HL-60/S4 treated with retinoic acid at 250 ng/mL for 4 days and 3 days (cell line): ENCODE data around the gene WDR31.
"Not testable (repeated sequence)": the region's sequence is repeated elsewhere in the genome, so short reads cannot be mapped to it uniquely, and the experiment has no call there.

Experiments used
- in situ Hi-C: fragments of 300-500 bp; cut with MboI; formaldehyde crosslinking; loops from 2 replicates; pipeline ENCODE4 v1.7.0; 2022; ENCODE audit warnings: low sequenced_read_pairs

WDR31 gene

GRCh38 chr9:113340011-113340699 is at the start of gene WDR31:
WDR31 (minus strand) TSS chr9:113340275; CDS start chr9:113332022, 8,253 bp downstream.
- in situ Hi-C loops: no loop called here

DNA sequence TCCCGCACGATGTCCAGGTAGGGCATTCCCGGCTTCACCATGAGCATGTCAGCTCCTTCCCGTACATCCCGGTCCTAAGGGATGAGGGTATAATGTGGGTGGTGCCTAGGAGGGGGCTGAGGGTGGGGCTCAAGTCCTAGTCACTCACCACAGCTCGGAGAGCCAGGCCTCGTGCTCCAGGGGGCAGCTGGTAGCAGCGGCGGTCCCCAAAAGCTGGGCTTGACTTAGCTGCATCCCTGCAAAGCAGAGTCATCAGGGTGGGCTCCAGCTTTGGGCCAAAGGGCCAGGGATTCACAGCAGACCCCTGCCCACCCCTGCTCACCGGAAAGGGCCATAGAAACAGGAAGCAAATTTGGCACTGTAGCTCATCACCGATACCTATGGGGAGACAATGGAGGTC is 49.4 kb upstream of the WDR31 start:
- in situ Hi-C loops: no loop called here

DNA sequence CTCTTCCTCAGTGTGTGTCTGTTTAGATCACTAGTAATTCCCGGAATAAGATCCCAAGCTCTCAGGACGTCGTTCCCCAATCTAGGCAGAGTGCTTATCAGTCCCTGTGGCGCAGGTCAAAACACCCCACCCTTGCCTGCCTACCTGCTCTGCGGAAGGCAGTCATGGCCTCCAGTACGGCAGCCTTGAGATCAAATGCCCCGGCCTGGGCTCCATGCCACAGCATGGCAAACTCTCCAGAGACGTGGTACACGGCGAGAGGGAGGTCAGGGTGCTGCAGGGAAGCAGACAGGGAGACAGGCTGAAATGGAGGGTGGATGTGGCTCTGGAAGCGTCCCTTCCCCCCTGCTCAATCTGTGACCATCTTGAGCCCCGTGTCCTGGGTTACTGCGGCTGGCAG is 48.8 kb upstream of the WDR31 start:
- in situ Hi-C loops: no loop called here

DNA sequence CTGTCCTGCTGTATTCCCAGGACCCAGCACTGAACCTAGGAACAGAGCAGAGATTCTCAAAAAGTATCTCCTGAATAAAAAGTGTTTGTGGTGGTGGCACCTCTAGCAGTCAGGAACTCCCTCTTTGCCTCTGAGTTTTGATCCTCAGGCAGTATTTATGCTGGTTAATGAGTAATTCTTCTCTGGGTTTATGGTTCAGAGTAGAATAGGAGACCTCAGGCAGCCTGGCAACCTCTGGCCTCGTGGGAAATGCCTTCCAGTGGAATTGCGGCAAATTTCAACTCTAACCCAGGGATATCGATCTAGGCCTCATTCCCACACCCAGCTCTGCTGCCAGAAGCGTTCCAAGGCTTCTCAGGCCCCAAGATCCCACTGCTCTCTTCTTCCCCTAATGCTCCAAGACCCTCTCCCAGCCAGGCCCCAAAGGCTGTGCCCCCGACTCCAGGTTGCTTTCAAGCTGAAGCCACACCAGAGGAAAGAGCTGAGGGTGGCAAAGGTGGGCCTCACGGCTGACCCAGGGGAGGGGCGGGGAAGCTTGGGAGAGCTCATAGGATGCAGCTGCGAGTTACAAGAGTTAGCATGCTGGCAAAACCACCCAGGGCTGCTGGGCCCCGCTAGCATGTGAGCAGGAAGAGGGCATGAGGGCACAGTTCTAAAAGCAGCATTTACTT is 47.6 kb upstream of the WDR31 start:
- in situ Hi-C loops: no loop called here

- in situ Hi-C loops: no loop called here
Observed at GRCh38 chr9:113386571-113387393, 46.7 kb upstream of the WDR31 start.

DNA sequence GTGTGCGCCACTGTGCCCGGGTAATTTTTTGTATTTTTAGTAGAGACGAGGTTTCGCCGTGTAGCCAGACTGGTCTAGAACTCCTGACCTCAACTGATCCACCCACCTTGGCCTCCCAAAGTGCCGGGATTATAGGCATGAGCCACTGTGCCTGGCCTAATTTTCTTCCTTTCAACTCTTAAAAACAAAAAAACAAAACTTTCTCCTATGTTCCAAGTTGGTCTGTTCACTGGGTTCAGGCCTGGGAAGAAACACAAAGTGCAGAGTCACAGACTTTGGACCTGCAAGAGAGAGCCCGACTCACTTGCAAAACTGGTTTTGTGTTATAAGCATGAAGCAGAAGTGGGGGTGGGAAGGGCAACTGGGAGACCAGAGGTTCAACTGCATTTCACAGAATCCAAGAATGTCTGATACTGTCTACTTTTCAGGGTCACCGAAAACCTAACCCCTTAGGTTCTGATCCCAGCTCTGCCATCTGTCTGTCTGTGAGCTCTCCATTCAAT is 41.9 kb upstream of the WDR31 start:
- in situ Hi-C loops: no loop called here

GRCh38 chr9:113381441-113381840 is 41.4 kb upstream of the WDR31 start:
- in situ Hi-C loops: not testable (repeated sequence)

- in situ Hi-C loops: no loop called here
Observed at GRCh38 chr9:113380869-113381378, 40.8 kb upstream of the WDR31 start.

DNA sequence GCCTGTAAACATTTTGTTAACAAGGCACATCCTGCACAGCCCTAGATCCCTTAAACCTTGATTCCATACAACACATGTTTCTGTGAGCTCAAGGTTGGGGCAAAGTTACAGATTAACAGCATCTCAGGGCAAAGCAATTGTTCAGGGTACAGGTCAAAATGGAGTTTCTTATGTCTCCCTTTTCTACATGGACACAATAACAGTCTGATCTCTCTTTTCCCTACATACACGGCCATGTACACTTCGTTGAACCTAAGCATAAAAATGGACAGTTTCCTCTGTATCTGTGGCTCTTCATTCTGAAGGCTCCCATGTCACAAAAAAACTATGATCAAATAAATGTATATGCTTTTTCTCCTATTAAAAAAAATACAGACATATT is 39.7 kb upstream of the WDR31 start:
- in situ Hi-C loops: not testable (repeated sequence)

DNA sequence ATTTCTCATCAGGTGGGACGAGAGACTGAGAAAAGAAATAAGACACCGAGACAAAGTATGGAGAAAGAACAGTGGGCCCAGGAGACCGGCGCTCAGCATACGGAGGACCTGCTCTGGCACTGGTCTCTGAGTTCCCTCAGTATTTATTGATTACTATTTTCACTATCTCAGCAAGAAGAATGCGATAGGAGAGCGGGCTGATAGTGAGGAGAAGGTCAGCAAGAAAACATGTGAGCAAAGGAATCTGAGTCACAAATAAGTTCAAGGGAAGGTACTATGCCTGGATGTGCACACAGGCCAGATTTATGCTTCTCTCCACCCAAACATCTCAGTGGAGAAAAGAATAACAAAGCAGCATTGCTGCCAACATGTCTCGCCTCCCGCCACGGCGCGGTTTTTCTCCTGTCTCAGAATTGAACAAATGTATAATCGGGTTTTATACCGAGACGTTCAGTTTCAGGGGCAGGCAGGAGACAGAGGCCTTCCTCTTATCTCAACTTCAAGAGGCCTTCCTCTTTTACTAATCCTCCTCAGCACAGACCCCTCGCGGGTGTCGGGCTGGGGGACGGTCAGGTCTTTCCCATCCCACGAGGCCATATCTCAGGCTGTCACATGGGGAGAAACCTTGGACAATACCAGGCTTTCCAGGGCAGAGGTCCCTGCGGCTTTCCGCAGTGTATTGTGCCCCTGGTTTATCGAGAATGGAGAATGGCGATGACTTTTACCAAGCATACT is 39.2 kb upstream of the WDR31 start:
- in situ Hi-C loops: not testable (repeated sequence)

GRCh38 chr9:113376634-113377567 is 36.8 kb upstream of the WDR31 start, which contains the start of gene HDHD3:
HDHD3 (minus strand) TSS chr9:113376986; CDS start chr9:113374354, 2,632 bp downstream.
- in situ Hi-C loops: no loop called here

DNA sequence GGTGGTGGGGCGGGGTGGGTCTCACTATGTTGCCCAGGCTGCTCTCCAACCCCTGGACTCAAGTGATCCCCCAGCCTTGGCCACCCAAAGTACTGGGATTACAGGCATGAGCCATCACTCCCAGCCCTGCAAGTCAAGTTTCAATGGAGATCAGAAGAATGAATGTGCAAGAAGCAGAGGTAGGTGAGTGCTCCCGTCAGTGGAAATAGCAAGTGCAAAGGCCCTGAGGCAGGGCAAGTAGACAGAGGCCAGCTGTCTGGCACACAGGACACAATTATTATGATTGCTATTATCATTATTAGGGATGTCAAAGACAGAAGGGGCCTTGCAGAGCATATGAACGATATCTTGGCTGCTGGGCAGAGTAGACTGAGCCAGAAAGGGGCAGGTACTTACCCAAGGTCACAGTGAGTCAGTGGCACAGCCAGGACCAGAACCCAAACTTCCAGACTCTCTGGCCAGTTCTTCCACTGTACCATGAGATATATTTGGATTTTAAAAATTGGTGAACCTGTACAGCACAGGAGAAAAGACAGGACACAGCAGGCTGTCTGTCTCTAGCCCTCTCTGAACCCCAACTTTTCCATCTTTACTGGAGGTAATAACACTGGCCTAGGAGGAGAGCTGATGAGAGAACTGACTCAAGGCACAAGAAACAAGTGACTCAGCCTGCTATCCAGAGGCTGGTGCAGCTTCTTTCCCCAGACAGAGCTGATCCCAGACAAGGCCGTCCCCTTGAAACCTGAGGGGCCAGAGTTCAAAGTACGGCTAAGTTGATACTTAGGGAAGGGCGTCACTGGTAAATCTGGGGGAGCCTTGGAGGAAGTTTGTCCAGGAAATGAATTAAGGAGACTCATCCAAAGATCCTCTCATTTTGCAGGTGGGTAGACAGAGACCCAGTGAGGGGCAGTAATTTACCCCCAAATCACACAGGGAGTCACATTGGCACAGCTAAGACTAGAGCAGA is 35.3 kb upstream of the WDR31 start:
- in situ Hi-C loops: no loop called here

- in situ Hi-C loops: no loop called here
Observed at GRCh38 chr9:113373676-113374392, 33.8 kb upstream of the WDR31 start.

DNA sequence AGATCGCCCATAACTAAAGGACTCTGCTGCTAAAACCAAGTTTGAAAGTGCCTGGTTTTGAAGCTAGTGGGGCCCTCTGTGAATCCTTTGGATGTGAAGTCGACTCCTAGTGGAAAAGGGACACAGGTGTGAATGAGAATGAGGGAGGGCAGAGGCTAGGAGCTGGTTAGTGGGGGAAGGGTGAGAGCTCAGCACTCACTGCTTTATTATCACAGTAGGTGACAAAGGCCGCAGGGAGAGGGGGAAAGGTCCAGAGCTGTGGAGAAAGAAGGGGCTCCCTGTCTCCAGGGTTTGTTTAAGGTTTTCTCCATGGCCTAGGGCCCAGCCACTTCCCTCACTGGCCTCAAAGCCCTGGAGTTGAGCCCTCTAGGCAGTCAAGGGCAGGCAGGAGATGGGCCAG is 33.2 kb upstream of the WDR31 start:
- in situ Hi-C loops: no loop called here

DNA sequence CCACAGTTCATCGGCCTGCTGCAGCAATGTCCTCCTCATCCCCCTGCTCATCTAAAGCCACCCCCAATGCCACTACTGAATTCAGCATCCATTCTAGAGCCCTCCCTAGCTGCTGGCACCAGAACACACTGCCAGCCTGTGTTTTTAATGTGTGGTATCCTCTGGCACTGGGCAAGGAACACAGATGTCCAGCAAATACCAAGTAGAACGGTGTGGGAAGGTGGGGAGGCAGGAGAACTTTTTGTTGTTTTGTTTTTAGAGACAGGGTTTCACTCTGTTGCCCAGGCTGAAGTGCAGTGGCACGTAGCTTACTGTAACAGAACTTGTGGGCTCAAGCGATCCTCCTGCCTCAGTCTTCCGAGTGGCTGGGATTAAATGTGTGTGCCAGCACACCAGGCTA is 32.0 kb upstream of the WDR31 start:
- in situ Hi-C loops: no loop called here

DNA sequence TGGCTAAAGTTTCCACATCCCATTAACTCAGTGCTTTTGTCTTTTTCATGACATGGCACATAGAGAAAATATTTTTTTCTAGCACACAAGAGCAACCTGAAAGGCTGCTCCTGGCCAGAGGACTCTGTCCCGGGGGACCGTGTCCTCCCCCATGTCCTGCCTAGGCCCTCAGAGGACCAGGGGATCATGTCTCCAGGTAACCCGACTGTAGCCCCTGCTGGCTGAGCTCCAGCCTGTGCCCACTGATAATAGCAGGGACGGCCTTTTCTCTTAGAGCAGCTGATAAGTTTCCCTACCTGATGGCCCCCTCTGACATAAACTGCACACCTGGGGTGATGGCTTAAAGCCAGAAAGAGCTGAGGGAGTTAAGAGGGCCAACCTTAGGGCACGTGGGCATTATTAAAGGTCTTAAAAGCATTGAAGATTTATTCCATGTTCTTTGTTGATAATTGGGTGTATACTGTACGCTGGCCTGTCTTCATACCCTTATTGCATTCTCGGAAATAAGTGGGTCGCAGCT is 30.8 kb upstream of the WDR31 start:
- in situ Hi-C loops: no loop called here

DNA sequence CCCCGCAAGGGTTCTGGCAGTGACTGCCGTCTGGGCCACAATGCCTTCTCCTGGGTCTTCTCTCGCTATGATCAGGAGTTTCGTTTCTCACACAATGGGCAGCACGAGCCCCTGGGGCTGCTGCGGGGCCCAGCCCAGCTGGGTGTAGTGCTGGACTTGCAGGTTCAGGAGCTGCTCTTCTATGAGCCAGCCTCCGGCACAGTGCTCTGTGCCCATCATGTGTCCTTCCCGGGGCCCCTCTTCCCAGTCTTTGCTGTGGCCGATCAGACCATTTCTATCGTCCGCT is 29.7 kb upstream of the WDR31 start:
- in situ Hi-C loops: no loop called here
